ENCODE results near the gene FAM13A.

DNA sequence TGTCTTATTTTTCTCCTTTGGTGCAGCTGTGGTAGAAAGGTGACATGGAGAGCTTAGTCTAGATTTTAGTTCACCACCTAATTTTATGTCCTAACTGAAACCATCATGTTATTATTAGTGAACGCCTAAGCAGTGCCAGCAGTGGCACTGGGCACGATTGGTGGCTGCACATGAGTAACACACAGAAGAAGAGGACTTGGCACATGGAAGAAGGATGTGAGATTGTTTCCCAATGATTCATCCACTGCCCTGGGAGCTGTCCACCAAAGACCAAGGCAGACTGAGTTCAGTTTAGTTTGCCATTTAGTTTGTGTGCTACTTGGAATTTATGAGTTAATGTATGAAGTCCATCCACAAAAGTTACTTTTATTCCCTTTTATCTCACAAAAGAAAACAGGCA, 291.3 kb downstream of the FAM13A start:
- TF ChIP-seq CTCF (IDR thresholded peaks at IDR 0.05), result no peak
- no peak for TF ChIP-seq POLR2A (IDR thresholded peaks at IDR 0.05)
